SH-SY5Y (cell line): ENCODE data around the gene CHMP6.

Experiments used
- GATA2 ChIP-seq: IDR thresholded peaks from 2 replicates; pipeline ENCODE4 v1.6.1; 2011; ENCODE audit warnings: mild to moderate bottlenecking, low read depth, low read length
- GATA3 ChIP-seq: IDR thresholded peaks from 2 replicates; pipeline ENCODE4 v1.6.1; 2011; ENCODE audit warnings: low read depth, mild to moderate bottlenecking, low read length, moderate library complexity

- TF ChIP-seq GATA2, result no peak
- no peak for TF ChIP-seq GATA3
Measured at GRCh38 chr17:80955078-80955477, 36.6 kb upstream of the CHMP6 start.
